Measurements from ENCODE around the gene ADAM23.

DNA sequence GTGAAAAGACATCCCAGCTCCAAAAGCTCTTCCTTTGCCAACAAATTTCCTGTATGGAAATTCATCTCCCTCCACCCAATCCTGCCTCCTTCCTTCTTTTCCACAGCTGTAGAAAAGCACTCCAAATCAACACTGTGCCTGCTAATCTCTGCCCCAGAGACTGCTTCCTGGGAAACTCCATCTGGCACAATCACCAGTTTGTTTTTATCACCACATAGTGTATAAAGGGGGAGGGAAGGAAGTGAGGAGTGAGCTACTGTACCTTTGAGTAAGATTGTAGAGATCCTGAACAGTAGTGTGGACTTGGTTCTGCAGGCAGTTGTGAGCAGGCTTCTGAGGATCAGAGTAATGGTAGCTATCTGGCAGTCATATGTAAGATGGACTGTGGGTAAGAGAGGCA lies 184.3 kb downstream of the ADAM23 start:
- TF ChIP-seq, protein P1, sequence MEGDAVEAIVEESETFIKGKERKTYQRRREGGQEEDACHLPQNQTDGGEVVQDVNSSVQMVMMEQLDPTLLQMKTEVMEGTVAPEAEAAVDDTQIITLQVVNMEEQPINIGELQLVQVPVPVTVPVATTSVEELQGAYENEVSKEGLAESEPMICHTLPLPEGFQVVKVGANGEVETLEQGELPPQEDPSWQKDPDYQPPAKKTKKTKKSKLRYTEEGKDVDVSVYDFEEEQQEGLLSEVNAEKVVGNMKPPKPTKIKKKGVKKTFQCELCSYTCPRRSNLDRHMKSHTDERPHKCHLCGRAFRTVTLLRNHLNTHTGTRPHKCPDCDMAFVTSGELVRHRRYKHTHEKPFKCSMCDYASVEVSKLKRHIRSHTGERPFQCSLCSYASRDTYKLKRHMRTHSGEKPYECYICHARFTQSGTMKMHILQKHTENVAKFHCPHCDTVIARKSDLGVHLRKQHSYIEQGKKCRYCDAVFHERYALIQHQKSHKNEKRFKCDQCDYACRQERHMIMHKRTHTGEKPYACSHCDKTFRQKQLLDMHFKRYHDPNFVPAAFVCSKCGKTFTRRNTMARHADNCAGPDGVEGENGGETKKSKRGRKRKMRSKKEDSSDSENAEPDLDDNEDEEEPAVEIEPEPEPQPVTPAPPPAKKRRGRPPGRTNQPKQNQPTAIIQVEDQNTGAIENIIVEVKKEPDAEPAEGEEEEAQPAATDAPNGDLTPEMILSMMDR (IDR thresholded peaks at IDR 0.05), result no peak
- no peak for TF ChIP-seq ZFX (IDR thresholded peaks at IDR 0.05; ENCODE audit: borderline replicate concordance)
